Measurements from ENCODE around the gene VIPR1. TPM values are rescaled to one million over a fixed set of nuclear protein-coding genes. Genes with fewer than 3 reads are reported as not detected.

Gene VIPR1
- total RNA-seq, 4 donors from 2014 or later: 121 to 565 (median 254) TPM

DNA sequence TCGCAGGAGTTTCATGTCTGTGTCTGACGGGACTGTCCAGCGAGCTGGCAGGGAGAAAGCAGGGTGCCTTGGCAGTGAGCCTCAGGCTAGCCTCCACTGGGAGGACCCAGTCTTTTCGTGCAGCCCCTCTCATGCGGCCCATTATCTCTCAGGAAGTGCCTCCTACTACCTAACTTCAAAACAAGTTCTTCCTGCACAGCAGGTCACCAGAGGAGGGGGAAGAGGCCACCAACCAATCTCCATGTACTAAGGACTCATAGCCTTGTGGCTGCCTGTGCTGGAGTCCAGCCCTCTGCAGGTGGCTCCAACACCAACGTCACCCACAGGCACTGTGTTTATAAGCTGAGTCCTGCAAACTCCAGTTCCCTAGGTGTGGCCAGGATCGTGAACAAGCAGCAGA lies 4.8 kb downstream of the VIPR1 start:
- WGBS, 2 donors (ENCODE audit: low coverage in 1 of 2): 21% methylated on average over 7 of the region's 7 CpGs; no CpG with 5 or more reads in 1 of the 2 donors
- H3K27ac ChIP-seq: peak overlapping the region; percentile 81 to 92 (median 87)
- H3K9me3 ChIP-seq: no peaks in the 10 kb centered on the region
- in situ Hi-C loops (cut with MboI; ENCODE audit: low pct_ligation_motif_present in 1 of 4, low pct_unique_long_range_greater_than_20kb in 1 of 4, low sequenced_read_pairs in 3 of 4) (no loop called here), intact Hi-C loops (cut with DNase I; ENCODE audit: low total_unique reads) (no loop called here)
- DNase-seq: peak; percentile 80
- no peak overlapping the region for H3K4me3 ChIP-seq
- no peaks in the 10 kb centered on the region for H3K36me3 ChIP-seq
- TF ChIP-seq, protein P1, sequence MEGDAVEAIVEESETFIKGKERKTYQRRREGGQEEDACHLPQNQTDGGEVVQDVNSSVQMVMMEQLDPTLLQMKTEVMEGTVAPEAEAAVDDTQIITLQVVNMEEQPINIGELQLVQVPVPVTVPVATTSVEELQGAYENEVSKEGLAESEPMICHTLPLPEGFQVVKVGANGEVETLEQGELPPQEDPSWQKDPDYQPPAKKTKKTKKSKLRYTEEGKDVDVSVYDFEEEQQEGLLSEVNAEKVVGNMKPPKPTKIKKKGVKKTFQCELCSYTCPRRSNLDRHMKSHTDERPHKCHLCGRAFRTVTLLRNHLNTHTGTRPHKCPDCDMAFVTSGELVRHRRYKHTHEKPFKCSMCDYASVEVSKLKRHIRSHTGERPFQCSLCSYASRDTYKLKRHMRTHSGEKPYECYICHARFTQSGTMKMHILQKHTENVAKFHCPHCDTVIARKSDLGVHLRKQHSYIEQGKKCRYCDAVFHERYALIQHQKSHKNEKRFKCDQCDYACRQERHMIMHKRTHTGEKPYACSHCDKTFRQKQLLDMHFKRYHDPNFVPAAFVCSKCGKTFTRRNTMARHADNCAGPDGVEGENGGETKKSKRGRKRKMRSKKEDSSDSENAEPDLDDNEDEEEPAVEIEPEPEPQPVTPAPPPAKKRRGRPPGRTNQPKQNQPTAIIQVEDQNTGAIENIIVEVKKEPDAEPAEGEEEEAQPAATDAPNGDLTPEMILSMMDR (IDR thresholded peaks at IDR 0.05): no peak
- TF ChIP-seq POLR2AphosphoS5 (IDR thresholded peaks at IDR 0.05) (peak; percentile 67 to 74 (median 68)), POLR2A (IDR thresholded peaks at IDR 0.05) (peak; percentile 69)
- H3K4me1 ChIP-seq: peaks cover 21 to 84% (median 61%) of the 10 kb centered on the region in 4 donors
- peaks cover 2% of the 10 kb centered on the region for H3K27me3 ChIP-seq

DNA sequence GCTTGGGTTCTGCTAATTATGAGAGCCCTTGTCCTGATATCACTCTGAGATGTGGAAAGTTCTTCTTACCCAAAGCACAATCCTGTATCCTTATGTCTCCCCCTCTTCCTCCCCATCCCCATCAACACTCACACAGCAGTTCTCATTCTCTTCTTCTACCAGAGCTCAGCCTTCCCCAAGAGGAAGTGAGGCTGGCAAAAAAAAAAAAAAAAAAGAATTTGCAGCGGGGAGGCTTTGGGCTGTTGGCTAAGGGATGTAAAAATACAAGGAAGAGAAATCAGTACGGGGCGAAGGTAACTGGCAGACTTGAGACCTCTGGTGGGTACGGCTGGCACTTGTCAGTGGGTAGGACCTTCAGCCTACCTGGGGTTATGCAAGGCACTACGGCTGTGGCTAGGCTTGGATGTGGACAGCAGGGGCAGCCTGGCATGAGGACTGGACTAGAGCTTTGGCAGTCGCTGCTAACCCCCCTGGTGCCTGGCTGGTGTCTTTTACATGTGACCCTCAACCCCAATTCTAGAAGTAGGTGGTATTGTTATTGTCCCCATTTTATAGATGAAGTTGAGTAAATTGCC lies 5.4 kb downstream of the VIPR1 start:
- Histone ChIP-seq H3K27me3 (no peaks in the 10 kb centered on the region), H3K27ac (peak overlapping the region; percentile 81 to 92 (median 87)), H3K4me1 (peaks cover 20 to 84% (median 58%) of the 10 kb centered on the region in 4 donors), H3K36me3 (no peaks in the 10 kb centered on the region), H3K4me3 (no peak overlapping the region), H3K9me3 (no peaks in the 10 kb centered on the region)
- in situ Hi-C loops (cut with MboI; ENCODE audit: low pct_ligation_motif_present in 1 of 4, low pct_unique_long_range_greater_than_20kb in 1 of 4, low sequenced_read_pairs in 3 of 4) (no loop called here), intact Hi-C loops (cut with DNase I; ENCODE audit: low total_unique reads) (no loop called here)
- TF ChIP-seq, protein P1 (IDR thresholded peaks at IDR 0.05): peak in 2 of 5 experiments; percentile 33 to 36
- no peak for TF ChIP-seq EP300 (IDR thresholded peaks at IDR 0.05; ENCODE audit: low read depth)
- 34 to 50% methylated on average over 6 of the region's 6 CpGs for WGBS, 2 donors (ENCODE audit: low coverage in 1 of 2)
- DNase-seq: peak; percentile 59

DNA sequence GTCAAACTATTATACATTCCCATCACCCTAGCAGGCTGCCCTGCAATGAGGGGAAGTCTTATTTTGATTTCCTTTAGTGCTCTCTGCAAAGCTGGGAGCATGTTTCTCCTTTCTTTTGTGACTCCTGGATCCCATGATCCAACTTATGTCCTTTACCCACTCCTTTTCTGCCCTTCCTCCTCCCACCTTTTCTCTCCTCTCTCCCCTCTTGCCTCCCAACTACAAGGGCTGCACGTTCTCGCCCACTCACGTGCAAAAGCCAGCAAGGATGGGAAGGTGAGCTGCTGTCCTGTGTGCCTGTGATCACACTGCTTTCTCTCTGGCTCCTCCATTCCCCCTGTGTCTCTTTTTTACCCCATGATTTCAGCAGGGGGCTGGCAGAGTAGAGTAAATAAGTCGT lies 6.1 kb downstream of the VIPR1 start:
- WGBS, 2 donors (ENCODE audit: low coverage in 1 of 2): 43 to 63% methylated on average over 1 to 4 of the region's 4 CpGs
- Histone ChIP-seq H3K4me3 (no peak overlapping the region), H3K4me1 (peaks cover 20 to 81% (median 55%) of the 10 kb centered on the region in 4 donors), H3K27ac (peak overlapping the region; percentile 81 to 92 (median 87)), H3K27me3 (no peaks in the 10 kb centered on the region), H3K36me3 (no peaks in the 10 kb centered on the region), H3K9me3 (no peaks in the 10 kb centered on the region)
- peak; percentile 4 for DNase-seq
- in situ Hi-C loops (cut with MboI; ENCODE audit: low pct_ligation_motif_present in 1 of 4, low pct_unique_long_range_greater_than_20kb in 1 of 4, low sequenced_read_pairs in 3 of 4): no loop called here
- no peak for TF ChIP-seq EP300 (IDR thresholded peaks at IDR 0.05; ENCODE audit: low read depth)
- TF ChIP-seq, protein P1 (IDR thresholded peaks at IDR 0.05): no peak
- intact Hi-C loops (cut with DNase I; ENCODE audit: low total_unique reads): no loop called here

DNA sequence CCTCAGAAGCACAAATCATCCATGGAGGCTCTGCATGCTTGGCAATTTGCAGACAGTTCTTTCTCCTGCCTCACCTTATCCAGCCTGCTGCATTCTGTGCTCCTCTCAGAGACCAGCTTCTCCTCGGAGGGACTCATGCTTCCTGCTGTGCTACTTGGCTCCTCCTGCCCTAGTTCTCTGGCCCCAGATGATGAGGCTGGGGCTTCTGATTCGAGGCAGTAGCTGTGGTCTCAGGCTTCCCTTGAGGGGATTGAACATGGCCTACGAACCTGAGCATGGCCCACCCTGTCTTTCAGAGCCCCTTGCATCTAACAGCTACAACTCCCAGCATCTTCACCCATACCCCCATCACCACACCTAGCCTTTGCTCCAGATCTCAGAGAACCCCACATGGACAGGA lies 6.7 kb downstream of the VIPR1 start:
- in situ Hi-C loops (cut with MboI; ENCODE audit: low pct_ligation_motif_present in 1 of 4, low pct_unique_long_range_greater_than_20kb in 1 of 4, low sequenced_read_pairs in 3 of 4) (no loop called here), intact Hi-C loops (cut with DNase I; ENCODE audit: low total_unique reads) (no loop called here)
- TF ChIP-seq EP300 (IDR thresholded peaks at IDR 0.05; ENCODE audit: low read depth): no peak
- TF ChIP-seq, protein P1 (IDR thresholded peaks at IDR 0.05): no peak
- no peak for TF ChIP-seq POLR2A (IDR thresholded peaks at IDR 0.05)
- TF ChIP-seq POLR2AphosphoS5 (IDR thresholded peaks at IDR 0.05): no peak
- Histone ChIP-seq H3K4me3 (no peak overlapping the region), H3K27ac (peak overlapping the region; percentile 81 to 92 (median 87)), H3K36me3 (no peaks in the 10 kb centered on the region), H3K27me3 (no peaks in the 10 kb centered on the region), H3K9me3 (no peaks in the 10 kb centered on the region), H3K4me1 (peaks cover 20 to 76% (median 50%) of the 10 kb centered on the region in 4 donors)
- no peak for DNase-seq
- 65% methylated on average over 3 of the region's 3 CpGs; no CpG with 5 or more reads in 1 of the 2 donors for WGBS, 2 donors (ENCODE audit: low coverage in 1 of 2)
